GM15510 (cell line): ENCODE measurements around the gene CCDC187.

Source experiments
- POLR2A ChIP-seq: IDR thresholded peaks from 3 replicates; pipeline ENCODE4 v1.6.1; 2011; ENCODE audit warnings: borderline replicate concordance; ENCODE audit not compliant: insufficient read length; ENCODE audit errors: extremely low read depth

The CCDC187 gene

DNA sequence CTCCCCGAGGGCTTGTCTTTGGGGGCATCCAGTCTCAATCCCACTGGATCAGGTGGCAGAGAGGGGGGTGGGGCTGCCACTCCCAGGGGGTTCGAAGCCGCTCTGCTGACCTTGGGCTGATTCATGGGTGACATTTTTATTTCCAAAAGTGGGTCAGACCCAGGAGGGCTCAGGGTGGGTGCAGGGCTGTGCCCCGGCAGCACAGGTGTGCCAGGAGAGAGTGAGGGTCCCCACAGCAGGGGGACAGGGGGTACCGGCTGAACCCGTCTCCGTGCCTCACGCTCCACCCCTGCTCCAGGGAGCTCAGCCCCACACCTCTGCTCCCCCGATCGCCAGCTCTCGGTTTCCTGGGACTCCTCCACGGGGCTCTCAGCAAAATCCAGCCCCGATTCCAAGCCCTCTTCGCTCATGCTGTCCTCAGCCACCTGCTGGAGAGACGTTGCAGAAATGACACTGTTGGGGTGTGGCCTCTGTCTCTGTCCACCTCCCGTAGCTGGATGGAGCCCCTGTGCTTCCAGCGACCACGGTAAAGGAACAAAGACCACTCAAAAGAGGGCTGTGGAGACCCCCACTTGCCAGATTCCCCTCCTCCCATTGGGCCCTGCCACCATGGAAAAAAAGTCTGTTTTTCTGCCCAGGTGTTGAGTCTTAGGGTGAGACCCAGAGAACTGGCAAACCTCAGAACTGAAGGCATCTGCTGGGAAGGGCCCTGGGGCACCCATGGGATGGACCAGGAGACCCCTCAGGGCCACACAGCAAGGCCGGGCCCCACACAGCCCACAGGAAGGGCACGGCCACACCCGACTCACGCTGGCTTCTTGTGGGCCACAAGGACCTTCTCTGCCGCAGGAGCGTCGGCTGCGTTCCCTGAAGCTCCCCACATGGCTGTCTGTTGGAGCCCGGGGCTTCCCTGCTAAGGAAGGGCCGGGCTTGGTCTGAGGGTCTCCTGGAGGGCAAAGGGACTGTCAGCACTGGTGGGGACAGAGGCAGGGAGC, 47.7 kb downstream of the CCDC187 start:
- TF ChIP-seq POLR2A = no peak

DNA sequence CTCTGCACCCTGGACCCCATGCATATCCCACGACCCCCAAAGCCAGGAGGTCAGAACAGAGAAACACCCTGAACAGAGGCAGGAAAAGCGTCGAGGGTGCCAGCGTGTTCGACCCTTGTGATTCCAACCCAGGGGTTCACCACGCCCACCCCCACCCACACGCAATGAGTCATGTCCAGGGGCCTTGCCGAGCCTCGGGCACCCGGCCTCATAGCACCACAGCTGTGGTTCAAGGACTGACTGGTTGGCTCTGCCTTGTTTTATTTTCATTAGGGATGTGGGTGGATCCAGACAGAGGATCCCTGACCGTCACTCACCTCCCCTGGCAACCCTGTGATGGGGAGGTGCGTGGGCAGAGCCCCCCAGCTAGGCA, 48.7 kb downstream of the CCDC187 start:
- no peak for TF ChIP-seq POLR2A

DNA sequence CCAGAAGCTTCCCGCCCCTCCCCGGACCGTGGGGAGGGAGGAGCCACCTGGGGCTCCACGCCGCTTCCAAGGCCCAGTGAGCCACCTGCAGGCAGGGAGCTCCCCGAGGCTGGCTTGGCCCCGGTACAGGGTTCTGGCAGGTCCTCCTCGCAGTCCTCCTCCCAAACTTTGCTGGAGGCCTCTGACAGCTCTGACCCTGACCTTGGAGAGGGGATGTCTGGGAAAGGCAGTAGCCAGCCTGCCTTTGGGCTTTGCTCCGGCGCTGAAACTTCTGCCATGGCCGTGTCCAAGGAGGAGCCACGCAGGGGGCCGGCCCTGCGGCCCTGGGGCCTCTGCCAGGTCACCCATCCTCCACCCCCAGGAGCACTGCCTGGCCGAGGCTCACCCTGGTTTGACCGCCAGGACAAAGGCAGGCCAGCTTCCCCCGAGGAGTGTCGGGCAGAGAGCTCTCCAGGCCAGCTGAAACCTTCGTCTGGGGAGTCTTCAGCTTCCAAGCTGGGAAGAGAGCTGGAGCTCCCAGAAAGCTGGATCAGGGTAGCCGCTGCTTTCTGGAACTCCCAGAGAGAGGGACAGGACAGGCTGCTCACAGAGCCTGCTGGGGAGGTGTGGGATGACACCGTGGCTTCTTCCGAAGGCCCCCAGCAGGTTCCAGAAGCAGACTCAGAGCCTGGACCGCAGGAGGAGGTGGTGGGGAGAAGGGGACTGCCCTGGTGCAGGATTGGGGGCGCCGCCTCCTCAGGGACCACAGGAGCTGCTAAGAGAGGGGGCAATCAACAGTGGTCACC, 49.3 kb downstream of the CCDC187 start:
- no peak for TF ChIP-seq POLR2A

DNA sequence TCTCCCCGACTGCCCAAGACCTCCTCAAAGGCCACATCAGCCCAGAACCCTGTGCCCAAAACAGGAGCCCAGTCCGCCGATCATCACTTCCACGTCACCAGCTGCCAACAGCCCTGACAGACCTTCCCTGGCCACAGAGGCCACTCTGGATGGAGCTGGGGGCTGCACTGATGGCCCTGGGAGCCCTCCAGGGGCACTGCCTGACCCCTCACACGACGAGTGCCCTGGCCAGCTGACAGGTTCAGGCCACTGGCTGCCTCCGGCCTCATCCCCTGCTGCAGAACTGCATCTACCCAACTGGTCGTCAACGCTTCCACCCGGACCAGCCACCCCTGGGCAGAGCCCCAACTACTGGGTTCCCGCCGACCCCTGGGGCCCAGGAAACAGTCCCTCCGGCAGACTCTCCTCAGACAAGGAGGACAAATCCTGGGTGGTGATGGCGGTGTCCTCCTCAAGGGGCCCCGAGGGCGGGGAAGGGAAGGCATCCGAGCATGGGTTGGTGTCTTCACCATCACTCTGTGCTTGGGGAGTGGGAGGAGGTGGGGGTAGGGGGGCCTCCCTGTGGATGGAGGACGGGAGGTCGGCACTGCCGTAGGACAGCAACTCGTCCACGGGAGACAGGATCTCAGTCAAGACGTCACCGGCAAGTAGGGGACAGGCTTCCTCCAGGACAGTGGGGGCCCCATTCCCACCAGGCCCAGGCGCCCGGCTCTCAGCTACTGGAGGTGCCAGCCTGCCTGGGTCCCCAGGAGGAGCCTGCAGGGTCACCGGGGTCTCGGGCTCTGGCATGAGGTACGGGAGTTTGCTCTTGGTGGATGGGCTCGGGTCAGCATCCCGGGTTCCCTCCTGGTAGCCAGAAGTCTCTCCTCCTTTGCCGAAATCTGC, 50.4 kb downstream of the CCDC187 start:
- TF ChIP-seq POLR2A = no peak

DNA sequence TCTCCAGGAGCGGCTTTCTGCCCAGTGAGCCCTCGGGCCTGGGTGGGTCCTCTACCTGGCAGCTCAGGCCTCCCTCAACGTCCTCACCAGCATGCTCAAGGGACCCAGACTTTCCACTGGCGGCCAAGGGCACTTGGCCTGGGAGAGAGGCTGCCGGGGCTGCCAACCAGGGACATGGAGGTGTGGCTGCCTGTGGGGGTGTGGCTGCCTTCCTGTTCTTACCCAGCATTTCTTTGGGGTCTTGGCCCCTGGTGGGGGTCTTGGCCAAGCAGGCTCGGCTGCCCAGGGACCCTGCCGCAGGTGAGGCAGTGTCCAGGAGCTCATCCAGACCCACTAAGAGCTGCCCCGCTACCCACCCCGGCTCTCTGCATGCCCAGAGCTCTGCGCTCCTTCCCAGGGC, 51.0 kb downstream of the CCDC187 start:
- no peak for TF ChIP-seq POLR2A

DNA sequence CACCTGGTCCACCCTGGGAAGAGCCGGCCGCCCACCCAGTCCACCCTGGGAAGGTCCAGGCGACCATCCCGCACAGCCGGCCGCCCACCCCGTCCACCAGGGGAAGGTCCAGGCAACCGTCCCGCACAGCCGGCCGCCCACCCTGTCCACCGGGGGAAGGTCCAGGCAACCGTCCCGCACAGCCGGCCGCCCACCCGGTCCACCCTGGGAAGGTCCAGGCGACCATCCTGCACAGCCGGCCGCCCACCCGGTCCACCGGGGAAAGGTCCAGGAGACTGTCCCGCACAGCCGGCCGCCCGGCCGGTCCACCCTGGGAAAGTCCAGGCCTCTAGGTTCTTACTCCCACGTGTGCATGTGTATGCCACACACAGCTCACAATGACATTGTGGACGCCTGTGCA, 51.6 kb downstream of the CCDC187 start:
- TF ChIP-seq POLR2A = no peak

DNA sequence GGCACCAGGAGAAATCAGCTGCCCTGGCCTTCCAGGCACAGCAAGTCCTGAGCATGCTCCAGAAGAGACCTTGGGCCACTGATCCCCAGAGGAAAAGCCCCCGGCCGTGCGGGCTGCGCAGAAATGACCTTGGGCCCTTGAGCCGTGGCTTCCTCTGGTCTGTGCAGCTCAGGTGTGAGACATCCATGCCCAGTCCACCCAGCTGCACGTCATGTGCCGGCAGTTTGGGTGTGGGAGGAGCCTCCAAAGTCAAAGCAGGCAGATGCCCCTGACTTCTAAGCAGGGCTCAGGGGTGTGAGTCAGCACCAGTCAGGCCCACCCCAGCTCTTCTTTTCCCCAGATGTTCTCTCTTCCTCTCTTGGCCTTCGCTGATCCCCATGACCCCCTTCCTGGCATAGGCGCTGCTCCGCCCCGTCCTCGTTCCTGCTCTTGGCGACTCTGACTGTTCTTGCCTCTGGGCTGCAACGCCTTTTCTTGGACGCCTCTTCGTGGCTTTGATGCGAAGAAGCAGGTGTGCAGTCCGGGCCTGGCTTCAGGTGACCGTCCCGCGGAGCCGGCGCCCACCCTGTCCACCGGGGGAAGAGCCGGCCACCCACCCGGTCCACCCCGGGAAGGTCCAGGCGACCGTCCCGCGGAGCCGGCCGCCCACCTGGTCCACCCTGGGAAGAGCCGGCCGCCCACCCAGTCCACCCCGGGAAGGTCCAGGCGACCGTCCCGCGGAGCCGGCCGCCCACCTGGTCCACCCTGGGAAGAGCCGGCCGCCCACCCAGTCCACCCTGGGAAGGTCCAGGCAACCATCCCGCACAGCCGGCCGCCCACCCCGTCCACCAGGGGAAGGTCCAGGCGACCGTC, 52.4 kb downstream of the CCDC187 start:
- TF ChIP-seq POLR2A = no peak

DNA sequence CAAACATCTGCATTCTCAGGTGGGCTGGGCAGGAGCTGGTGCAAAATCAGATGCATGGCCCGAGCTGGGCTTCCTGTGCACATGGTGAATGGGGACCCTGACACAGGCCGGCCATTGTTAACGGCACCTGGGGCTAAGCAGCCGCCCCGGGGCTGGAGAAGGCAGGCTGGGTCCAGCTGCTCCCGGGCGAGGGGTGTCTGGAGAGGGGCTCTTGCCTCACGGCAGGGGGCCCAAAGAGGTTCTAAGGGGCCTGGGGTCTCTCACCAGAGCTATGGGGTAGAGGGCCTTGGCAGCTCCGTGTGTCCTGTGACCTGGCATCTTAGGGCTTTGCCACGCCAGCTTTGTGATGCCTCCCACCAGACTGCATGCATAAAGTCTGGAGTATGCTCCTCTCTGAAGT, 53.2 kb downstream of the CCDC187 start:
- TF ChIP-seq POLR2A = no peak

DNA sequence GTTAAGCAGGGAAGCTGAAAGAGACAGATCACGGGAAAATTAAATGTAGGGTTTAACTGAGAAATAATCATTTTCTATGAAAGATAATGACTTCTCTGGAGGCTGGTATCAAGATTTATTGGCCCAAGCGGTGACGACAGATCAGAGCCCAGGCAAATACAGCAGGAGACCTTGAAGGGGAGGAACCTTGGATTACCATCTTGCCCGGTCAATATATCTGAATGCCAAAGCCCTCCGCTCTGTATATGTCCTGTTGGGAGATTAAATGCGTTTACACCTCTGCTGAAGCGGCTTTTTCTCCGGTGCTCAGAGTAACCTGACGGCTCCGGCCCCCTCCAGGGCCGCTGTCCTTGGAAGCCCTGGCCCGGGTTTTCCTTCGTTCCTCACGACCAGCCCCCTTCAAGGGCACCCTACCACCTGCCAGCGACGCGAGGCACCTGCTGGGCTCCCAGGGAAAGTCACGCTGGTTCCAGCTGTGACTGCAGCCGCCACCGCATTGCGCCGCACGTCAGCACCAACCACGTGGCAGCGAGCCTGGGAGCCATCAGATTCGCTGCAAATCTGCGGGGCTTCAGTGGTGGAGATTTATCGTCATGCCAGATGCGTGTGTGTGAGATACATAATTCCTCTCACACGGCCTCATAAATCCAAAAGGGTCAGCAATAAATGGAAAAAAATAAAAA, 53.9 kb downstream of the CCDC187 start:
- TF ChIP-seq POLR2A = no peak

DNA sequence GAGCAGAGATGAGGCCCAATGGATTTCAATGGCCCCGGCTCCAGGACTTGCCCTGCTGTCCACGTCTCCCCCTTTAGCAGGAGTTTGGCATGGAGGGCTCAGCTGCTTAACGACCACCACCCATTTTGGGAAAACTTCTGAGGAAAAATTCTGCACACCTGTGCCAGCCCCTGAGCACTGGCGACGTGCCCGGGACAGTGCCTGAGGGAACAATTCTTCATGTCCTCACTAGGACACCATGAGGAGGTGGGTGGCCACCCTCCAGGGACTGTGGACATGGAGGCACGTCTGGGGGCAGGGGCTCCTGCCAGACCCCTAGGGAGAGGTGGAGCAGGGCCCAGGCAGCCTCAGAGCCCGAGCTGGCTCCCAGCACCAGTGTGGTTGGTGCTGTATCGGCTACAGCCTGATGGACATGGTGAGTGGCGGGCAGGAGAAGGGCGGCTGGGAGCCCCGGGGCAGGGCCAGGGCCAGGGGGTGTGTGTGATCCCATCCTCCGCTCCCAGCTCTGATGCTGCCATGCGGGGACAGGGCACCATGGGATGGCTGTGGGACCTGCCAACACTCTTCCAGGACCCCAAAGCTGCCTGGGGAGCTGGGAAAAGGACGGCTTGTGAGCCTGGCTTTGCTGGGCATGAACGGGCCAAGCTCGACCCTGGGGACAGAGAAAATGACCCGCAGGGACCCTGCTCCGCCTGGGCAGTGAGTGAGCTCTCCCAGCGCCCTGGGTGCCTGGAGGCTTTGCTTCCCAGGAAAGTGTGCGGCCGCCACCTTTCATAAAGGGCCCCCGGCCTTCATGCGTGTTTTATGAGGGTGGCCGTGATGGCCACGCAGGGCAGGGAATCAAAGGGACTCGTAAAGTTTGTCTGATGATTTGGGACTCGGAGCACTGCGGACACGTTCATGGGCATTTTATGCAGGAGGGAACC, 54.7 kb downstream of the CCDC187 start:
- TF ChIP-seq POLR2A = no peak

DNA sequence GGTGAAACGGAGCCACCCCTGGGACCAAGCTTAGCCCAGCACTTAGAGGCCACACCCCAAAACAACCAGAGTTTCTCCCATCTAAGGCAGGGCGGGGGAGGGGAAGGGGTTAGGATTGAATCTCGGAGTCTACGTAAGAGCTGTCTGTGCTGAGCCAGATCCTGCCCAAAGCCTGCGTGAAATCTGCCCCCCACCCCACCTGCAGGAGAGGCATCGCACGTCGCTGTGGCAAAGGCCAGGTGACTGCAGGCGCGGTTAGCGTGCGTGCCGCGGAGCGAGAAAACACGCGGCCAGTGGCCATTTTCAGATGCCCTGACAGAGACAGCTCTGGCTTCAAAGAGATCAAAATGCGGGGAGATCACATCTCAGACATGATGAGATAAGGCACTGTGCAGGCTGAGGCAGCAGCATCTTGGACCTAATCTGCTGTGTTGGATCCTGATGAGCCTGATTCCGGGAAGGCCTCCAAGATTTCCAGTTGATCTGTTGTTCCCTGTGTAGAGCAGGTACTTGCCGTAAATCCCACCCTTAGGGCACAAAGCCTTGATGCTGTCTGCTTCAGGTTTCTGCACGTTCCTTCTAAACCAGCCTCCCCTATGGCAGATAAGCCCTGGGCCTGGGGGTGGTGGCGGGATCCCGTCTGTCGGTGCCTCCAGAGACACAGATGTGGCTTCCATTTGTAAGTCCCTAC, 55.8 kb downstream of the CCDC187 start:
- no peak for TF ChIP-seq POLR2A

DNA sequence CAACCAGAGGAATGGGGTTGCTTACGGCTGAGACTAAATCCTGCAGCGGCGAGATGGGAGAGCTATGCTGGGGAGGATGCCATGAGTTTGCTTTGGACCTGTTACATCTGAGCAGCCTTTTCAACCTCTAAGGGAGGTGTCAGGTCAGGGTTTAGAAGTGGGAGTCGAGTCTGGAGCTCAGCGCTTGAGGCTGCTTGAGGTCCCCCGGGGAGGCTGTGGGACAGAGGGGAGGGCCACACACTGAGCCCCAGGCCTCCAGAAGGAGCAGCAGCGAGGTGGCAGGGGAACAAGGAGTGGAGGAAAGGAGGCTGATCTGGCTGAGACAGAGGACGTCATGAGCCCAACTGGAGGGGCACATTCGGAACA, 56.4 kb downstream of the CCDC187 start:
- TF ChIP-seq POLR2A = no peak
